Endodermal cell (in vitro differentiated cells): Measurements from ENCODE around the gene RIMBP2. TPM values are rescaled to one million over a fixed set of nuclear protein-coding genes. Genes with fewer than 3 reads are reported as not detected.

ENCODE experiments used
- DNase-seq: peaks from one replicate; pipeline ENCODE4 v3.0.0-alpha.2; 2017
- H3K27ac ChIP-seq: 2 replicates; pipeline ENCODE4 v1.5.1; 2013; ENCODE audit warnings: mild to moderate bottlenecking, low read depth, low read length, moderate library complexity
- H3K27me3 ChIP-seq: 2 replicates; pipeline ENCODE4 v1.6.1; 2013; ENCODE audit warnings: mild to moderate bottlenecking, low read length, moderate library complexity; ENCODE audit not compliant: insufficient read depth, control insufficient read depth, poor library complexity, severe bottlenecking
- H3K36me3 ChIP-seq: 2 replicates; pipeline ENCODE4 v1.7.0; 2013; ENCODE audit warnings: mild to moderate bottlenecking, low read length, moderate library complexity; ENCODE audit not compliant: control insufficient read depth, insufficient read depth
- H3K4me1 ChIP-seq: one replicate; pipeline ENCODE4 v1.7.0; 2013; ENCODE audit warnings: low read length; ENCODE audit not compliant: control insufficient read depth, insufficient read depth
- H3K4me3 ChIP-seq: 2 replicates; pipeline ENCODE4 v1.5.1; 2013; ENCODE audit warnings: mild to moderate bottlenecking, low read length, moderate library complexity
- H3K9ac ChIP-seq: 2 replicates; pipeline ENCODE4 v1.6.1; 2013; ENCODE audit warnings: mild to moderate bottlenecking, low read length, moderate library complexity; ENCODE audit not compliant: poor library complexity, severe bottlenecking; ENCODE audit errors: extremely low read depth
- H3K9me3 ChIP-seq: 2 replicates; pipeline ENCODE4 v1.6.1; 2013; ENCODE audit warnings: mild to moderate bottlenecking, low read length, moderate library complexity; ENCODE audit not compliant: control insufficient read depth
- H3K27ac Mint-ChIP-seq: 2 replicates; pipeline ENCODE4 v1.8.0; 2020; ENCODE audit warnings: mixed read lengths
- H3K27me3 Mint-ChIP-seq: 2 replicates; pipeline ENCODE4 v1.8.0; 2021; ENCODE audit warnings: mild to moderate bottlenecking, mixed read lengths; ENCODE audit not compliant: insufficient read depth
- H3K36me3 Mint-ChIP-seq: 2 replicates; pipeline ENCODE4 v1.8.0; 2020; ENCODE audit warnings: low read depth, mixed read lengths
- H3K4me1 Mint-ChIP-seq: 2 replicates; pipeline ENCODE4 v1.8.0; 2020; ENCODE audit warnings: mixed read lengths
- H3K4me3 Mint-ChIP-seq: 2 replicates; pipeline ENCODE4 v1.8.0; 2020; ENCODE audit warnings: mild to moderate bottlenecking, moderate library complexity, mixed read lengths
- H3K9me3 Mint-ChIP-seq: 2 replicates; pipeline ENCODE4 v1.8.0; 2020; ENCODE audit warnings: mild to moderate bottlenecking, mixed read lengths
- WGBS, 2 experiments: methylation state at CpG; one replicate each; pipeline versions ENCODE4 v1.1.5 to v1.1.7; 2013; ENCODE audit warnings: missing lambda C conversion rate in 2 of 2, mixed read lengths in 1 of 2; ENCODE audit not compliant: insufficient coverage in 1 of 2, insufficient read length in 1 of 2; 5-methylcytosine and 5-hydroxymethylcytosine counted together
- total RNA-seq, 2 donors: library from RNA; stranded (reverse); fragmentation: NEBNext Ultra II Directional in 1 of 2; extraction: Animal tissue kit (Norgen Biotek cat#: 25700) in 1 of 2; gene quantifications; 2 replicates in 1 of 2; 3 replicates in 1 of 2; pipeline ENCODE4 v1.2.1, GENCODE V29; 2021
- TF ChIP-seq, protein P1 (sequence below): fragments of 200-600 bp; sonication (generic); conservative IDR thresholded peaks from 2 replicates; pipeline ENCODE4 v1.5.0; 2021; ENCODE audit warnings: antibody characterized with exemption, mild to moderate bottlenecking

RIMBP2 gene
- total RNA-seq, 2 donors from 2014 or later, result 0.13 to 3.4 TPM

DNA sequence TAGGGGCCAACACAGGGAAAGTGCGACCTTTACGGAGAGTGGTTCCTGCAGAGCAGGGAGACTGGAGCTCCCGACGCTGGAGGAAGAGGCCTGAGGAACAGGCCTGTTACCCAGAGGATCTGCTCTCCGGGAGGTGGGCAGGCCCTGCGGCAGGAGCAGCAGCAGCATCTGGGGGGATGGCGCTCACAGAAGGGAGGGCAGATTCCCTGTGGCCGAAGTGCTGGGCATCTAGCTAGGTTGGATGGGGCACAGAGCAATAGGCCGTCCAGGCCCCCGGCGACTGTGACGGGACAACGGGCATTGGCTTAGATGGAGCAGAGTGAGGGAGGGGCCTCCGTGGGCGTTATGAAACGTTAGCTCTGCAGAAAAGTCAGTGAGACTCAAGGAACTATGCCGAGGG, 242.8 kb downstream of the RIMBP2 start:
- no peaks in the 10 kb centered on the region for H3K4me1 ChIP-seq
- H3K27me3 ChIP-seq, result no peaks in the 10 kb centered on the region
- TF ChIP-seq, protein P1, sequence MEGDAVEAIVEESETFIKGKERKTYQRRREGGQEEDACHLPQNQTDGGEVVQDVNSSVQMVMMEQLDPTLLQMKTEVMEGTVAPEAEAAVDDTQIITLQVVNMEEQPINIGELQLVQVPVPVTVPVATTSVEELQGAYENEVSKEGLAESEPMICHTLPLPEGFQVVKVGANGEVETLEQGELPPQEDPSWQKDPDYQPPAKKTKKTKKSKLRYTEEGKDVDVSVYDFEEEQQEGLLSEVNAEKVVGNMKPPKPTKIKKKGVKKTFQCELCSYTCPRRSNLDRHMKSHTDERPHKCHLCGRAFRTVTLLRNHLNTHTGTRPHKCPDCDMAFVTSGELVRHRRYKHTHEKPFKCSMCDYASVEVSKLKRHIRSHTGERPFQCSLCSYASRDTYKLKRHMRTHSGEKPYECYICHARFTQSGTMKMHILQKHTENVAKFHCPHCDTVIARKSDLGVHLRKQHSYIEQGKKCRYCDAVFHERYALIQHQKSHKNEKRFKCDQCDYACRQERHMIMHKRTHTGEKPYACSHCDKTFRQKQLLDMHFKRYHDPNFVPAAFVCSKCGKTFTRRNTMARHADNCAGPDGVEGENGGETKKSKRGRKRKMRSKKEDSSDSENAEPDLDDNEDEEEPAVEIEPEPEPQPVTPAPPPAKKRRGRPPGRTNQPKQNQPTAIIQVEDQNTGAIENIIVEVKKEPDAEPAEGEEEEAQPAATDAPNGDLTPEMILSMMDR, result no peak
- H3K27ac Mint-ChIP-seq, result no peak overlapping the region
- no peak overlapping the region for H3K4me3 ChIP-seq
- H3K4me3 Mint-ChIP-seq, result no peak overlapping the region
- no peaks in the 10 kb centered on the region for H3K9me3 Mint-ChIP-seq
- H3K27ac ChIP-seq, result no peak overlapping the region
- H3K36me3 ChIP-seq, result no peaks in the 10 kb centered on the region
- no peaks in the 10 kb centered on the region for H3K4me1 Mint-ChIP-seq
- WGBS, 2 experiments, result 87 to 88% methylated on average over 17 of the region's 17 CpGs
- H3K9me3 ChIP-seq, result no peaks in the 10 kb centered on the region
- no peaks in the 10 kb centered on the region for H3K36me3 Mint-ChIP-seq
- H3K9ac ChIP-seq, result no peak overlapping the region
- DNase-seq, result no peak
- H3K27me3 Mint-ChIP-seq, result no peaks in the 10 kb centered on the region

DNA sequence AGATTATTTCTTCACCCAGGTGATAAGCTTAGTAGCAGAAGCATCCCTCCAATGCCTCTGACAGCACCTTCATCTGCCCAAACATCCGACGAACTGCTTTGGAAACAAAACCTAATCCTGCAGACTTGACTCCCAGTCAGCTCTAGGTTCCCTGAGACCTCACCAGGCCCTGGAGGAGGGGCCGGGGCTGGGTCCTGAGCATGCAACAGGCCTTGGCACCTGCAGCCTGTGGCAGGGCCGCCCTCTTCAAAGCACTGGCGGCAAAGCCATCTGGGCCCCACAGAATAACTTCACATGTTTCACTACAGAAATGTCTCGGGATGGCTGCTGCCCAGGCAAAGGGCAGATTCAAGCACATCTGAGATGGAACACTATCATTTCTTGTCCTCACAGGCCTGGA, 245.1 kb downstream of the RIMBP2 start:
- H3K9ac ChIP-seq, result no peak overlapping the region
- no peak overlapping the region for H3K4me3 ChIP-seq
- H3K9me3 ChIP-seq, result peaks cover 10% of the 10 kb centered on the region
- no peaks in the 10 kb centered on the region for H3K4me1 ChIP-seq
- no peaks in the 10 kb centered on the region for H3K36me3 ChIP-seq
- no peak overlapping the region for H3K27ac ChIP-seq
- 92% methylated on average over 6 of the region's 6 CpGs for WGBS, 2 experiments
- no peak overlapping the region for H3K4me3 Mint-ChIP-seq
- no peak for DNase-seq
- TF ChIP-seq, protein P1, result no peak
- H3K36me3 Mint-ChIP-seq, result peaks cover 2% of the 10 kb centered on the region
- no peak overlapping the region for H3K27ac Mint-ChIP-seq
- H3K4me1 Mint-ChIP-seq, result peaks cover 10% of the 10 kb centered on the region
- no peaks in the 10 kb centered on the region for H3K27me3 ChIP-seq
- H3K9me3 Mint-ChIP-seq, result peaks cover 11% of the 10 kb centered on the region
- no peaks in the 10 kb centered on the region for H3K27me3 Mint-ChIP-seq

DNA sequence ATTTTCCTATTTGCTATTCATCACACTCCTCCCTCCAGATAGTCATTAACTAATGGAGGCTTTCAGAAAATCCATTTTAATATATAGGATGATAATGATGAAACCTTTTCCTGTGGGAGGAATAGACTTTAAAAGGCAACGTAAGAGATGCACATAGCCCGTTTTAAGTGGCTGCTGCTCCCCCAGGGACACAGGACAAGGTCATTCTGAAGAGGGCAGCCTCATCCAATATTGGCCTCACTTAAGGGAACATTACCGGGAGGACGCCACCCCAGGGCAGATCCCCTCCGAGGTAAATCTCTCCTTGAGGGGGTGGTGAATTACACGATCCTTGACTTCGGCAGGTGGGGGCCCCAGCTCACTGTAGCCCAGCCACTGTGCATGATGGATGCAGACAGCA, 246.5 kb downstream of the RIMBP2 start:
- H3K27ac ChIP-seq, result no peak overlapping the region
- H3K27me3 Mint-ChIP-seq, result no peaks in the 10 kb centered on the region
- TF ChIP-seq, protein P1, result no peak

More for the DNA sequence above, 246.5 kb downstream of the RIMBP2 start:
- Histone ChIP-seq H3K9ac (no peak overlapping the region), H3K36me3 (no peaks in the 10 kb centered on the region), H3K9me3 (peaks cover 10% of the 10 kb centered on the region), H3K4me3 (no peak overlapping the region), H3K27me3 (no peaks in the 10 kb centered on the region), H3K4me1 (no peaks in the 10 kb centered on the region)
- peaks cover 12% of the 10 kb centered on the region for H3K4me1 Mint-ChIP-seq
- peaks cover 2% of the 10 kb centered on the region for H3K36me3 Mint-ChIP-seq
- no peak for DNase-seq
- no peak overlapping the region for H3K4me3 Mint-ChIP-seq
- no peak overlapping the region for H3K27ac Mint-ChIP-seq
- H3K9me3 Mint-ChIP-seq, result peaks cover 11% of the 10 kb centered on the region
- WGBS, 2 experiments, result 89 to 95% methylated on average over 7 of the region's 7 CpGs
